Coronary artery (tissue), 2 donors: Measurements from ENCODE around the gene PSMB4.

Experiments
- DNase-seq: peaks from one replicate; pipeline ENCODE4 v3.0.0-alpha.2; 2017; ENCODE audit warnings: low spot score
- H3K27ac ChIP-seq, 2 donors: fragments of 200-600 bp; sonication (generic); one replicate each; pipeline ENCODE4 v1.5.1; 2016 to 2019
- H3K4me3 ChIP-seq: fragments of 200-600 bp; sonication (generic); 2 replicates; pipeline ENCODE4 v1.5.1; 2016; ENCODE audit warnings: mild to moderate bottlenecking, moderate library complexity
- CTCF ChIP-seq: fragments of 200-600 bp; sonication (generic); IDR thresholded peaks from one replicate; pipeline ENCODE4 v1.5.1; 2019; ENCODE audit warnings: antibody characterized with exemption

Gene PSMB4

DNA sequence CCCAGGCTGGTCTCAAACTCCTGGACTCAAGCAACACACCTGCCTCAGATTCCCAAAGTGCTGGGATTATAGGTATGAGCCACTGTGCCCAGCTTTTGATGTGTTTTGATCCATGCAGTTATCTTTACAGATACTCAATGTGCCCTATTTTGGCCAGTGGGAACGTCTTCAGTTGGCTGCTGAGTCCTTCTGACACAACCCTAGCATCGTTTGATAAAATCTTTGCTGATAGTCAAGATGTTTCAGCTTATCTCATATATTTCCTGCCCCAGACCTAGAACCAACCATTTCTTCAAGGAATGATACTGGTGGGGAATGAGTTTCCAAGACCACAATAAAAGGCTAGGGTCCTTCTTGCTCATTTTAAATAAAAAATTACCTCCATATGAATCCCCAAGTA is 48.3 kb downstream of the PSMB4 start:
- H3K4me3 ChIP-seq = no peak overlapping the region
- TF ChIP-seq CTCF = no peak
- no peak overlapping the region for H3K27ac ChIP-seq
- DNase-seq = no peak
